ENCODE measurements around the gene MIA.
"Not testable (repeated sequence)": the region's sequence is repeated elsewhere in the genome, so short reads cannot be mapped to it uniquely, and the experiment has no call there.

Gene MIA

GRCh38 chr19:40774916-40775631 is at the start of gene MIA:
TSS of gene MIA (plus strand) at chr19:40775521. CDS start at chr19:40775543, 22 bp downstream.
- DNase-seq (ENCODE audit: low read depth in 2 of 2), result no peak

- DNase-seq (ENCODE audit: low read depth in 2 of 2), result no peak
These were observed 49.0 kb upstream of the MIA start for GRCh38 chr19:40726279-40726678.

- not testable (repeated sequence) for DNase-seq (ENCODE audit: low read depth in 2 of 2)
These were observed 45.3 kb upstream of the MIA start for GRCh38 chr19:40730065-40730464.

DNA sequence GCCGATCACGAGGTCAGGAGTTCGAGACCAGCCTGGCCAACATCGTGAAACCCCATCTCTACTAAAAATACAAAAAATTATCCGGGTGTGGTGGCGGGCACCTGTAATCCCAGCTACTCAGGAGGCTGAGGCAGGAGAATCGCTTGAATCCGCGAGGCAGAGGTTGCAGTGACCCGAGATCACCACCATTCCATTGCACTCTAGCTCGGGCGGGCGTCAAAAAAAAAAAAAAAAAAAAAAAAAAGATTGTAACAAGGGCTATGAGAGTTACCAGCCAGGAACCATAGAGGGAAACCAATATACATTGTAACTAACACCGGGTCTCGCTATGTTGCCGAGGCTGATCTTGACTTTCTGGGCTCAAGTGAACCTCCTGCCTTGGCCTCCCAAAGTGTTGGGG is 43.0 kb upstream of the MIA start:
- not testable (repeated sequence) for DNase-seq (ENCODE audit: low read depth in 2 of 2)

GRCh38 chr19:40733149-40733548 is 42.2 kb upstream of the MIA start:
- no peak for DNase-seq (ENCODE audit: low read depth in 2 of 2)

GRCh38 chr19:40735013-40735771 is 40.1 kb upstream of the MIA start:
- no peak for DNase-seq (ENCODE audit: low read depth in 2 of 2)

DNA sequence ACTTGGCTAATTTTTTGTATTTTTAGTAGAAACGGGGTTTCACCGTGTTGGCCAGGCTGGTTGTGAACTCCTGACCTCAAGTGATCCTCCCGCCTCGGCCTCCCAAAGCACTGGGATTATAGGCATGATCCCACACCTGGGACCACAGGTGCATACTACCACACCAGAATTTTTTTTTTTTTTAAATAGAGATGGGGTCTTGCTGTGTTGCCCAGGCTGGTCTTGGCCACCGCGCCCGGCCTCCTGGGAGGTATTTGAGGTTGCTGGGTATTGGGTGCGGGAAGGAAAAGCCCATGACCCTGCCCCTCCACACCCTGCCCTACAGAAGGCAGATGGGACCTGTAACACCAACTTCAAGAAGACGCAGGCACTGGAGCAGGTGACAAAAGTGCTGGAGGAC is 38.7 kb upstream of the MIA start:
- DNase-seq (ENCODE audit: low read depth in 2 of 2), result no peak

DNA sequence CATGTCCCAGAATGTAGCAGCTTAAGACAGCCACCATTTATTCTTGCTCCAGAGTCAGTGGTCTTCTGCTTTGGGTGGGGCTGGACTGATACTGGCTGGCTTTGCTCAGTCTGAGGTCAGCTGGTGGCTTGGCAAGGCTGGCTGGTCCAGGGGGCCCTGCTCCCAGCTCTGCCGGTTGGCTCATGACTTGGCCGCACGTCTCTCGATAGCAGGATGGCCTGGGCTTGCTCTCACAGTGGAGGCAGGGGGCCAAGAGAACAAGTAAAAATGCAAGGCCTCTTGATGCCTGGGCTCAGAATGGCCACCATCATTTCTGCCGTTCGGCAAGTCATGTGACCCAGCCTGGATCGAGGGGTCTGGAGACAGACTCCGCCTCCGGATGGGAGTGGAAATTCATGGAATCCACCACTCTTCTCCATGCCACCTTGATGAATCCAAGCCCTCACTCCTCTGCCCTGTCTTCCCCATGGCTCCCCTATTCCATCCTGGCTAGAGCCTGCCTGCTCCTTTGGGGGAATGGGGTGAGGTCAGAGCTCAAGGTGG is 38.1 kb upstream of the MIA start:
- no peak for DNase-seq (ENCODE audit: low read depth in 2 of 2)

DNA sequence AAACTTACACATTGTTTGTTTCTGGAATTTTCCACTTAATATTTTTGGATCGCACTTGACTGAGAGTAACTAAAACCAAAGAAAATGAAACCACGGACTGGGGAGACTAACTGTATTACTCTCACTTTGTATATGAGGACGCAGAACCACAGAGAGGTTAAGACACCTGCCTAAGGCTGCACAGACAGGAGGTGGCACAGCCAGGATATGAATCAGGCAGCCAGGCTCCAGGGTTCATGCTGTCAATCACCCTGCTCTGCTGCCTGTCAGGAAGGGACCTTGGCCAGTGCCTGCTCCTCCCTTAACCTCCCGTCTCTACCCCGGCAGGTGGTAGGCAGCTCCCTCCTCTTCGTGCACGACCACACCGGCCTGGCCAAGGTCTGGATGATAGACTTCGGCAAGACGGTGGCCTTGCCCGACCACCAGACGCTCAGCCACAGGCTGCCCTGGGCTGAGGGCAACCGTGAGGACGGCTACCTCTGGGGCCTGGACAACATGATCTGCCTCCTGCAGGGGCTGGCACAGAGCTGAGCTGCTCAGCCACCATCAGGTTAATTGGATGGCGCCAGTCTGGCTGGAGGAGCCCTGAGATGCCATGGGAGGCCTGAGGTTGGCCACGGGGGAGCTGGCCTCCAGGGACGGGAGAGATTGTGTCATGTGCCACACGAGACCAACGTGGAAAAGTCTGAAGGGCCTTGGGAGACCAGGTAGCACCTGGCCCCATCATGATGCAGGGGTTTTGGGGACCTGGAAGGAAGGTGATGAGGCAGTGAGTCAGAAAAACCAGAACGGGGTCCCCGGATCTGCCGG is 36.1 kb upstream of the MIA start:
- DNase-seq (ENCODE audit: low read depth in 2 of 2), result no peak

DNA sequence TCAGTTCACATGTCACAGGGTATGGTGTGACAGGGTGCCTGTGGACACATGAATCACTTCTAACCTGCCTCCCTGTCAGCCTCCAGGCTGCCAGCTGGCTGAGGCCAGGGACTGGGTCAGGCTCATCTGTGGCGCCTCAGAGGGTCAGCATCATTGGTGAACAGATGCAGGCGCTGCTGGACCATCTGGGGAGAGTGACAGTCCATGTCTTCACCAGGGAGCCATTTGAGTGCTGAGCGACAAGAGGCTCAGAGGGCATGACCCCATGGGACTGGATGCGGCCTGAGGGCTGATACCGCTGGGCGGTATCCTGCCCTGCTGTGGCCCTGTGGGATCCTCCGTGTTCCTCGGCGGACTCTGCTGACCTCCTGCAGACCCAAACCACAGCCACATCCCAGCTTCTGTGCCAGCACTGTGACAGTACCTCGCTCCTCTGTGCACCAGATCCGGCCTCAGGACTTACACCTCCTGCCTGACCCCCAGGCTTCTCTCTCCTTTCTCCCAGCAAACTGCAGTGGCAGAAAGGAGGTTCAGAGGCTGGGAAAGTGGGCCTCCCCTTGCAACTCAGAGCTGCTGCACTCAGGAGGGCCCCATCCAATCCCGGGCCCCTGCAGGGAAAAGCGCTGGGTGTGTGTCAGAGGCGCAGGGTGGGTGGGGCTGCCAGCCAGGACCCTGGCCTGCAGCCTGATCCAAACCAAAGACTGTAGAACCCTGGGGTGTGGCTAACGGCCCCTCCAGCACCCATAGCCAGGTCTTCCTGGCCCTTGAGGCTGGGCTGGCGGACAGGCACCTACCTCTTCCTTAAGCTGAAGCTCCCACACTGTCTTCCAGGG is 35.2 kb upstream of the MIA start:
- no peak for DNase-seq (ENCODE audit: low read depth in 2 of 2)

DNA sequence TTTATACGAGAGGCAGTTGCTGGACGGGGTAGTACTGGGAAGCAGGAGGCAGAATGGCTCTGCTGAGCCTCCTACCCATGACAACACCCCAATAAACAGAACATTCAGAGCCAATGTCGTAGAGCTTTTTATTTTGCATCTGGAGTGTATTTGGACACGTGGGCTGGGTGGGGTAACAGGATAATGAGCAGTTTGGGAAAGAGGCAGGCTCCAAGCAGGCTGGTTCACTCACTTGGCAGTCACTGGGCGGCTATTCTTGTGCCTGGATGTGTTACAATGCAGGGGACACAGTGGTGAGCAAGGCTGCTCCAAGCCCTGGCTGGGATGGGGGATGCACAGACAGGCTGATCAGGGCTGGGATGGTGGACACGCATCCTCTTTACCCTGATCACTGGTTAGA is 34.6 kb upstream of the MIA start:
- no peak for DNase-seq (ENCODE audit: low read depth in 2 of 2)

GRCh38 chr19:40741527-40742390 is 33.6 kb upstream of the MIA start:
- no peak for DNase-seq (ENCODE audit: low read depth in 2 of 2)

- no peak for DNase-seq (ENCODE audit: low read depth in 2 of 2)
These were observed 32.8 kb upstream of the MIA start for GRCh38 chr19:40742477-40742876.

GRCh38 chr19:40742886-40743285 is 32.4 kb upstream of the MIA start:
- DNase-seq (ENCODE audit: low read depth in 2 of 2), result no peak

DNA sequence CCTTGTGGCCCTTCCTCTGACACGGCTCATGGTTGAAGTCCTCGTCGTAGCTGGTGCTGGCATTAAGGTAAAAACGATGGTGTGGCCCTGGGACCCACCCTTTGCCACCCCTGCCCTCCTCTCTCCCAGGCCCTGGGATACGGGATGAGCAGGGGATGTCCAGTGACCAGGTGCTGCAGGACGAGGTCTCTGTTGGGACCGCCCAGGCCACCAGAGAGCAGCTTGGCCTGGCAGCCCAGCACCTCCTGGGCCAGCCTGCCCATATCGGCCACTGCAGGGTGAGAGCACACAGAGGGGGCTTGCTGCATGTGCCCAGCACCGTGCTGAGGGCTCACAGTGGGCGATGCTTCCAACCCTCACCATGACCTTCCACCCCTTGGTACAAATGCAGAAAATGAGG is 31.4 kb upstream of the MIA start:
- DNase-seq (ENCODE audit: low read depth in 2 of 2), result no peak

- DNase-seq (ENCODE audit: low read depth in 2 of 2), result no peak
These were observed 30.5 kb upstream of the MIA start for GRCh38 chr19:40744554-40745401.

GRCh38 chr19:40745402-40745780 is 29.9 kb upstream of the MIA start:
- no peak for DNase-seq (ENCODE audit: low read depth in 2 of 2)

GRCh38 chr19:40747536-40747935 is 27.8 kb upstream of the MIA start:
- no peak for DNase-seq (ENCODE audit: low read depth in 2 of 2)

DNA sequence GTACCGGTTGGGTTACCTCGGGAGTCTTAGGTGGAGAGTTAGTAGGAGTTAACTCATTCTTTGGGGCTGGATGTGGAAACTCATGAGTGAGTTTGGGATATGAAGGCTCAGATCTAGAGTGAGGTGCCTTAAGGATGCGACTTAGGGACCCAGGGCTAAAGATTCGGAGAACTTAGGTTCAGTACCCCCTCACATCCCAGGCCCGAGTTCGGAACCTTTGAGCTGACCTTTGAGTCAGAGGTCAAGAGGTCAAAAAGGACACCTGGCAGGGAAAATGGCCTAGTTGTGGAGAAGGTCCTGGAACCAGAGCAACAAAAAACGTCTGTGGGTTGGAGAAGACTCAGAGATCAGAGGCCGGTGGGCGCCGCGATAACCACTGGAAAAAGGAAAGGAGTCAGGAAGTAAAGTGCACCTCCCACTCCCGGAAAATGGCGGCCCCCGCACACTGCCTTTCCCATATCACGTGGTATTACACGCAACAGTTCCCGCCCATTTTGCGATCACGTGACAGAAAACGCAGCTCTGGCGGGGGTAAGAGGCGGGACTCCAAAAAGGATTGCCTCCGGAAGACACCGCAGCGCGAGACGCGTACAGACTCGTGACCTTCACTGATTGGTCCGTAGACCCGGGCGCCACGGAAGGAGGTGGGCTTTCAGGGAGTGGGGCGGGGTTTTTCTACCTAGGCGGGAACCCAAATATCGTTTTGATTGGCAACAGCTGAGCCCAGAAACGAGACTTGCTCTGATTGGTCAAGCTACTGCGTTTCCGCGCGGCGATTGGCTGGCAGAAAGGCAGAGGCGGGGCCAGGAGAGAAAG is 25.1 kb upstream of the MIA start, which contains the start of gene ACTMAP:
Gene ACTMAP, minus strand, starts transcription at position 420 of the 816 bp plus-strand sequence. CDS start 674 bp downstream, outside the sequence.
- peak; percentile 99 for DNase-seq (ENCODE audit: low read depth in 2 of 2)

Measured in stimulated activated CD8-positive, alpha-beta memory T cell treated with anti-CD3 and anti-CD28 coated beads, Interleukin-15, amount 100 ng/mL, for 48 hours (primary cell).